CD4-positive, alpha-beta T cell treated with Interleukin-17A for 4 hours (primary cell): ENCODE measurements around the gene INO80D.
"Not testable (repeated sequence)": the region's sequence is repeated elsewhere in the genome, so short reads cannot be mapped to it uniquely, and the experiment has no call there.

ENCODE experiments used
- DNase-seq: peaks from one replicate; pipeline ENCODE4 v3.0.0-alpha.2; 2020; ENCODE audit warnings: mixed read lengths

INO80D gene

DNA sequence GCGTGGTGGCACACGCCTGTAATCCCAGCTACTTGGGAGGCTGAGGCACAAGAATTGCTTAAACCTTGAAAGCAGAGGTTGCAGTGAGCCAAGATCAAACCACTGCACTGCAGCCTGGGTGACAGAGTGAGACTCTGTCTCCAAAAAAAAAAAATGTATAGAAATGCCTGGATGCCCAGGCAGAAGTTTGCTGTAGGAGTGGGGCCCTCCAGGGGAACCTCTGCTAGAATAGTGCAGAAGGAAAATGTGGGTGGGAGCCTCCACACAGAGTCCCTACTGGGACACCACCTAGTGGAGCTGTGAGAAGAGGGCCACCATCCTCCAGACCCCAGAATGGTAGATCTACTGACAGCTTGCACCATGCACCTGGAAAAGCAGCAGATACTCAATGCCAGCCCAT, 70.2 kb downstream of the INO80D start:
- DNase-seq, result not testable (repeated sequence)

DNA sequence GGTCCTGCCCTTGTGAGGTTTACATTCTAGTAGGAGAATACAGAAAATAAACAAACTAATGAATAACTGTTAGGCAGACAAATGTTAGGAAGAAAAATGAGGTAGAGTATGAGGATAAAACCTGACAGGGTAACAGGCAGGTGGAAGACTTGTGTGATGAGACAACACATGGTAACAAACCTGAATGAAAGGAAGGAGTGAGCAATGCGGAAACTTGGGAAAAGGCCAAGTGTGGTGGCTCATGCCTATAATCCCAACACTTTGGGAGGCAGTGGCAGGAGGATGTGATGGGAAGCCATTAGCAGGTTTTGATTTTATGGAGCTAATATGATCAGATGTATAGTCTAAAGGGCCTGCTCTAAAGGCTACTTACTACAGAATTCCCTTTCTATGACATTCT, 74.2 kb downstream of the INO80D start:
- DNase-seq, result no peak

DNA sequence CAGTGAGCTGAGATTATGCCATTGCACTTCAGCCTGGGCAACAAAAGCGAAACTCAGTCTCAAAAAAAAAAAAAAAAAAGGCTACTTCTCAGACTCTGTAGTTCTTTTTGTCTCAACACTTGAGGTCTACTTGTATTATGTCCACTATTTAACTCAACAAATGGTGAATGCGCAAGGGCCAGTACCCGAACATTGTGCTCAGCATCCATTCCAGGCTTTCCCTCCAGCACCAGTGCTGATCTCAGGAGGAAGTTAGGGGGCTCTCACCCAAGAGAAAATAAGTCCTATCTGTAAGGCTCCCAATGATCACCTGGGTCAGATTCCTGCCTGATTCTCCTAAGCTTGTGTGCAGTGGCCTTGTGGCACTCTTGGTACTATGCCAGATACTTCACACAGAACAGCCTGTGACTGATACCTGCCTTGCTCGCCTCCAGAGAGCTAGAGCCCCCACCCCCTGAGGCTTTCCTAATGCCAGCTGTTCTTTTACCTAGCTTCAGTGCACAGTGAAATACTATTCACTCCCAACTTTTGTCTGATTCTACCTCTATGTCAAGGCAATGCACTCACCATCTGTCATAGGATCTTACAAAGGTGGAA, 74.9 kb downstream of the INO80D start:
- DNase-seq, result no peak

DNA sequence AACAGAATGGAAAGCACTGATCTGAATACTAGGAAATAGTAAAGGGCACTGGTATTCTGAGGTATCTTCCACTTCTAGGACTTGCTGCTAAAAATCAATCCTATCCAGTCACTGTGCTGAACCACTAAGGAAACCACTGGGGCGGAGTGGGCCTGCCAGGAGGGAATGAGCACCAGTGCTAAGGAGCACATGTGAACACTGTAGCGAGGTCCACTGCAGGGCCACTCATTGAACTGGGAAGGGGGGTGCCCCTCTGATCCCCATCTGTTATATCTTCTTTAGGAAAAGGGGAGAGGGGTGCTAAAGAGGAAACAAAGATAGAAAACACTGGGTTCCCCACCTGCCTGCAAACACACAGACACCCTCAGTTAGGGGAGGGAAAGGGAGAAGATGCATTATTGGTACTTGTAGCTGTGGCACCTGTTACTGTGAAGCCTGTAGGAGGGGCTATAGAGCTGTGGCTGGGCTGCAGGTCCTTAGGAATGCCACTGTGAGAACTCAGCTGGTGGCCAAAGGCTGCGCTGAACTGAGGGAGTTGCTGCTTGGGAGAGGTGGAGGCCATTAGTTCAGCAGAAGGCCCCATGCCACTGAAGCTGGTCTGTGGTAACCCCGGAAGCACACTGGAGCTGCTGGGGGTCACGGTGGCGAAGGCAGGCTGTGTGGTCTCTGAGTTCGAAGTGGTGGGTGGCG, 81.8 kb downstream of the INO80D start:
- no peak for DNase-seq

DNA sequence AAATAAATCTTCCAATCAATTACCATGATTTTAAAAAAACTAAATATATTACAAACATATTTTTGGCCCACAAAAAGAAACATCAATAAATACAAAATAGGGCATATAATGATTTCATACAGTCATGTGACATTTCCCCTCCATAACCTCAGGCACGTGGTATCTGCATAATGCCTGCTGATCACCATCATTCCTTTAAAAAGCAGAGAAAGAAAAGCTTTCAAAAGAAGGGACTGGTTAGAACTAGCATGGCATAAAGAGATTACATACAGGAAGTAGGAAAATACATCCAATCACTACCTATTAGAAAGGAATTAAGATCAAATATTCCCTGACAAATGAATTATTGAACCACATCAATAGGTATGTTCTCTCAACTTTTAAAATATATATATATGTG, 83.5 kb downstream of the INO80D start:
- DNase-seq, result no peak

DNA sequence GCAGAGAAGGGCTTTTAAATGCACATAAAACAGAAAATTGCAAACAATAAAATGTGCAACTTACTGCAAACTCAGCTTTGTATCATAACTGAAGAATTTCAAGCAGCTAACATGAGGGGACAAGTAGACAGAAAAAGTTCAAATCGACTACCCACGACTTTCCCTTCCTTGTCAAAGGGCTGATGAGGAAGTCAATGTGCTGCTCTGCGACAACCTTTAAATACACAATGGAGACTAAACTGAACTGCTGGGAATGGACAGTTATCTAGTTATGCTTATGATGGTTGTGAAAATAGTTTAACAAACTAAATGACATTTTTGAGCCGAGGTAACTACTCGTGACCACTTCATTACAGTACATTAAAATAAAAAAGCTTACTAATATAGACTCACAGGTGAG, 84.1 kb downstream of the INO80D start:
- no peak for DNase-seq

DNA sequence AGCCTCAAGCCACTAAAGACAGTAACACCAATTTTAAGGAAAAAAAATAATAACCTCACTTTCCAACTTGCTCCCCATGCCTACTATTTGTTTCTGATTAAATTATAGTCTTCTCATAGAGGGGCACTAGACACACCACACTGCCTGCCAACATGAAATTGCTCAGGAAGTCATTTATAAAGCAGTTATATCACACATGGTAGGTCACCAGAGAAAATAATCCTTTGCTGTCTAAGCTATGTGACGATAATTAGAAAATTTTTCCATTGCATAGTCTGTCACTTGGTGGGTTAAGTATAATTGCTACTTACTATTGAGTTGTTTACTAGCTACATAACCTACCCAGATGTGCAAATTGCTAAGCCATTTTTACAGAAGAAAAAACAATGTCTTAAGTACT, 85.2 kb downstream of the INO80D start:
- DNase-seq, result no peak

DNA sequence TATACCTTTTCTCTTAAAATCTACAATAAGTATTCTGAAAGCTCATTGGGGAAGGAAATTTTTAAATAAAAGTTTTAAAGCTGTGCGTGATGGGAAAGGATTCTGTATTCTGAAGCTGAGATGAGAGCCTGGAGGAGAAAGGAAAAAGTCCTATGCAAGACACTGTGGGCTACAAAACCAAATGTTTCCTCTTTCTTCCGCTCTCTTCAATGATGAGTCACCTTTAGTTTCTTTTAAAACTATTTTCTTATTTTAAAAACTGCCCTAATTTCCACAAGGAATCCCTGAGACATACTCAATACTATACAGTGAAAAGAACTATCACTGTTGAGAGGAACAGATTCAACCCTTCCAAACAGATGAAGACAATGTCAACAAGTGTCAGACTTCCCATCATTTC, 87.4 kb downstream of the INO80D start:
- no peak for DNase-seq

DNA sequence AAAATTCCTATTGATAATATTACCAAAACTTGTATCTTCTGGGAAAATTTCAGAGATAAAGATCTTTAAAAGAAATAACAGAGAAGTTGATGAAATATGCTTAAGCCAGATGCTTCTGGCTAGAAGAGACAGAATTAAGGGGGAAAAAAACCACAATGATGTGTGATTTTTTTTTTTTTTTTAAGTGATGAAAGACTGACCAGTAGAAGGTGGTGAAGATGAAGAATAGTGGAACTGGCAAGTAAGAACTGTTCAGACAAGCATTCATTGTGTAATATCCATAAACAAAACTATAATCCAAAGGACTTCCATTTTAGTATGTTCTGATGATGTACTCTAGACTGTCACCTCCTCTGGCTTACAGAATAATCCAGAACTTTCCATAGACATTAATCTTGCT, 89.8 kb downstream of the INO80D start:
- no peak for DNase-seq

DNA sequence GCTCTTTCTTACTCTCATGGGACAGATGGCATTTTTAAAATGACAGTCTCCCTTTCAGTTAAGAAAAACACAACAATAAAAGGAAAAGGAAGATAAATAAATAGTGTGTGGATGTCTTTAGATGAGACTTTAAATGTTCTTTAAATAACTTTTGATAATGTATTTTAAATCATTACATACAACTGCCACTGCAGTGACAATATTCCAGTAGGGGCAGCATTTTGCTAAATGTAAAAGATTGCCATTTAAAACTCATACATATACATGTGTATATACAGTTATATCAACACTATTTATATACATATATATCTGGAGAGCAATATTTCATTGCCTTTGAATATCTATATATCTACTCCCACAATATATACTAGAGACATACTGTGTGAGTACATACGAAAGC, 90.7 kb downstream of the INO80D start:
- DNase-seq, result no peak

DNA sequence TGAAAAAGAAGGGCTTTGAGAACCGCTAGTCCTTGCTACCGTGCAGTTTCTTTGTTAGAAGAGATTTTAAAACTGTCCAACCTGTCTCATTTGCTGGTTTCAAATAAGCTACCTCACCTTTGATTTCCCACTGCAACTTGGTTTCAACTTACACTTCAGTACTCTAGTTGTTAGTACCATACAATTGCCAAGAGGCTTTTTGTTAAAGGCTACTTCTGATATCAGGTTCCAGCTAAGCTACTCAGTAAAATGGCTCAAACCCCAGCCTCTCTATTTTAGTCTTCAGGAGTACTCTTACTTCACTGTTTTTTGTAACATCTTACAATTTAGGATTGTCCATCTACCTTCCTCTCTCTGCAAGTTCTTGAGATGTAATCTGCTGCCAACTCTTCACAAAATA, 91.6 kb downstream of the INO80D start:
- DNase-seq, result no peak

DNA sequence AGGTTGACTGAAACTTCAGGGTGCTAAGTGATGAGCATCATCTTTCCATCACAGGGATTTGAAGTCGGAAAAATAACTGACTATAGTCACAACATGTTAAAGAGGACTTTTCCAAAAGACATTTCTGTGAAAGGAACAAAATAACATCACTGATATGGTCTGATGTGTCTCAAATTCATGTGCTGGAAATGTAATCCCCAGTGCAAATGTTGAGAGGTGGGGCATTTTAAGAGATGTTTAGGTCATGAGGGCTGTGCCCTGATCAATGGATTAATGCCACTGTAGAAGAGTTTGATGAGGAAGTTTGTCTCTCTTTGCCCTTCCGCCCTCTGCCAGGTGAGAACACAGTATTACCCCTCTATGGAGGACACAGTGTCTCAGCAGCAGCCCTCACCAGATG, 95.9 kb downstream of the INO80D start:
- no peak for DNase-seq

DNA sequence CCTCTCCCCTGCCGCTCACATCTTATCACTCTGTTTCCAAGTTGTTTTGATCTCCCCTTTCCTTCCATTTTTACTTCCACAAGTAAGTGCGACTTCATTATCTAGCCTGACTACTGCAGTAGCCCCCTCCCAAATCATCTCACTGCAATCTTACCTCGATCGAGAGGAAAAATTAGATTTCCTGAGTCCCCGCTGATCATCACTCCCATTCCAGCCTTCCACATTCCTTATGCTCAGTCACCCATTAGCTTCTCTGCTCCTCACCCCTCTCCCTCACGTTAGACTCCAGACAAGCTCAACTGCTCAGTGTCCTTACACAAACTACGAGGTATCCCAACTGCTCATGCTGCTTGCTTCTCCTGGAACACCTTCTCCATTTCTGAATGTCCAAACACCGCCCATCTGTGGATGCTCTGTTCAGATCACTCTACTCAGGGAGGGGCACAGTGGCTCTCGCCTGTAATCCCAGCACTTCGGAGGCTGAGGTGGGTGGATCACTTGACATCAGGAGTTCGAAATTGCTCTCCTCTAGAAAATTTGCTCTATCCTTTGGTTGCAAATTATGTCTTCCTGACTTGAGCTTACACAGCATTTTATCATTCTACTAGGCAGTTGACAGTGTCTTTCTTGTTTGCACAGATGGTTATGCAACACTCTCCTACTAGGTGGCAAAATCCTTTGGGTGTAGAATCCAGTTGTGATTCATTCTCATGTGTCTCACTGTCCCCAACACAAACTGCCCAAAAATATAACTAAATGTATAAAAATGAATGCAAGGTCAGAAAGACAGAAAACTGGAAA, 96.5 kb downstream of the INO80D start:
- DNase-seq, result no peak

DNA sequence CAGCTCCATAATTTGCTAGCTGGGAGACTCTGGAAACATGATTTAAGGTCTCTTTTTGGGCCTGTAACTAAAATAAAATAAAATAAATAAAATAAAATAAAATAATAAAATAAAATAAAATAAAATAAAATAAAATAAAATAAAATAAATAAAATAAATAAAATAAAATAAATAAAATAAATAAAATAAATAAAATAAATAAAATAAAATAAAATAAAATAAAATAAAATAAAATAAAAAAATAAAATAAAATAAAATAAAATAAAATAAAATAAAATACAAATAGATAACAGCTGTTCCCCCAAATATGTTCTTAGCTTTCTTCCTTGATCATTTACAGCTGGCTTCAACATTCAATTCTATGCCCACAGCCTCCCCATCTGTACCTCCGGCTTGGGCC, 97.3 kb downstream of the INO80D start:
- DNase-seq, result not testable (repeated sequence)

DNA sequence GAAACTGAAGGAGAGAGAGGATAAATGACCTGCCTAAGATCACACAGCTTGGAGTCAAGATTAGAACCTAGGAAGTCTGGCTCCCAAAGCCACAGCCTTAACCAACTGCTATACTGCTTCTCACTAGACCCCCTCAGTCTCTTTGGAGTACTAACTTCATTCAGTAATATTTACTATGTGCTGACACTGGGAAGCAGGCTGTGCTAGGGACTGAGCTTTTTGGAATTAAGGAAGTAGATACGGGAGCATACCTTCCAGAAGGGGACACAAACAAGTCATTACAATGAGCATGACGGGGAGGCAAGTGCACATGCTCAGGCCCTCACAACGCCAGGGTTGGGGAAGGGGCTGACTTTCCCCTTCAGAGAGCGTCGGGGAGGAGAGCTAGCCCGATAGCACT, 97.7 kb downstream of the INO80D start:
- no peak for DNase-seq

DNA sequence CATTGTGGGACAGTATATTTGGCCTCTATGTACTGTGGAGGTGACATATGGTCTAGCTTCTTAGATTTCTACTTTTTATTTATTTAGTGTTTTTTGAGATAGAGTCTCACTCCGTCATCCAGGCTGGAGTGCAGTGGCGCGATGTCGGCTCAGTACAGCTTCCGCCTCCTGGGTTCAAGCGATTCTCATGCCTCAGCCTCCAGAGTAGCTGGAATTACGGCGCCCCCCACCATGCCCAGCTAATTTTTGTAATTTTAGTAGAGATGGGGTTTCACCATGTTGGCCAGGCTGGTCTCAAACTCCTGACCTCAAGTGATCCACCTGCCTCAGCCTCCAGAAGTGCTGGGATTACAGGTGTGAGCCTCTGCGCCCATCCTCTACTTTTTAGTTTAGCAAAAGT, 99.6 kb downstream of the INO80D start:
- not testable (repeated sequence) for DNase-seq

DNA sequence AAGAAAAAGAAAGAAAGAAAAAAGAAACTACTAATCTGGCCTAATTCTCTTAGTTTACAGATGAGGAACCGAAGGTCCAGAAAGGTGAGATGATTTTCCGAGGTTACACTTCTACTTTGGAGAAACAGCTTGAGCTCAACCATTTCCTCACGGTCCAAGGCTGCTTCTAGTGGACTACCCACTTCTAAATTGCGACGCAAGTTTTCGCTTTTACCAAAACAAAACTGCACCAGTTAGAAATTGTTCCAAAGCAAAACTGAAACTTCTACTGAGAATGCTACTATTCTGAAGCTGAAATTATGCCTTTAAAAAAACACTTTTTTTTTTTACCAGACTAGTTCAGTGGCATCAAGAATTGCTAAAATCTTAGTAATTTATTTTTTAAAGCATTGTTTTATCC, 101.6 kb downstream of the INO80D start:
- no peak for DNase-seq

DNA sequence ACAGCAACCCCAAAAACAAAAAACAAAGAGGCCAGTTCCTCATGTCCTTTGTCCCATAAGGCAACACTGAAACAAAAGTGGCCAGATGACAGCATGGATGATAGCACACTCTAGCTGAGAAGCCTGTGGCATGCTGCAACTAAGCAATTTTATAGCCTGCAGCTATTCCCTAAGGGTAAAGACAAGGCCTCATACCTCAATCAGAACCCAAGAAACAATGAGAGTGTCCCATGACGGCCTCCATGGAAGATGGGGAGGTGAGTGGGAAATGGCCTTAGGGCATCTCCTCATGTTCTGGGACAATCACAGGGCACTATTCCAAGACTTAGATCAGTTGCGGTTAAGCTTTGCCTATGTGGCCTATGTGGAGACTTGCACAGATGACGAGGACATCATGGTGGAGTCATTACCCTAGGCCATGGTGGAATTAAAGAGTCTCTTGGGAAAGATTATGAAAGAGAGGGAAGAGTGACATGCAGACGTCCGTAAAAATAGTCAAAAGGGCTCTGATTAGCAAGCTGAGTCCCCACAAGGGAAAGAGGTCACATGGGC, 103.1 kb downstream of the INO80D start:
- DNase-seq, result no peak

DNA sequence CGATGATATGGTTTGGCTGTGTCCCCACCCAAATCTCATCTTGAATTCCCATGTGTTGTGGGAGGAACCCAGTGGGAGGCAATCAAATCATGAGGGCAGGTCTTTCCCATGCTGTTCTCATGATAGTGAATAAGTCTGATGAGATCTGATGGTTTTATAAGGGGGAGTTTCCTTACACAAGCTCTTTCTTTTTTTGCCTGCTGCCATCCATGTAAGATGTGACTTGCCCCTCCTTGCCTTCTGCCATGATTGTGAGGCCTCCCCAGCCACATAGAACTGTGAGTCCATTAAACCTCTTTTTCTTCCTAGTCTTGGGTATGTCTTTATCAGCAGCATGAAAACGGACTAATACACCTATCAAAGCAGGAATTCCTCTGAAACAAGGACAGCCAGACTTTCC, 107.2 kb downstream of the INO80D start:
- not testable (repeated sequence) for DNase-seq

DNA sequence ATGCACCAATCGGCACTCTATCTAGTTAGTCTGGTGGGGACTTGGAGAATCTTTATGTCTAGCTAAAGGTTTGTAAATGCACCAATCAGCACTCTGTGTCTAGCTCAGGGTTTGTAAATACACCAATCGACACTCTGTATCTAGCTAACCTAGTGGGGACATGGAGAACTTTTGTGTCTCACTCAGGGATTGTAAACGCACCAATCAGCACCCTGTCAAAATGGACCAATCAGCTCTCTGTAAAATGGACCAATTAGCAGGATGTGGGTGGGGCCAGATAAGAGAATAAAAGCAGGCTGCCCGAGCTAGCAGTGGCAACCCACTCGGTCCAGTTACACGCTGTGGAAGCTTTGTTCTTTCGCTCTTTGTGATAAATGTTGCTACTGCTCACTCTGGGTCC, 108.3 kb downstream of the INO80D start:
- DNase-seq, result not testable (repeated sequence)

DNA sequence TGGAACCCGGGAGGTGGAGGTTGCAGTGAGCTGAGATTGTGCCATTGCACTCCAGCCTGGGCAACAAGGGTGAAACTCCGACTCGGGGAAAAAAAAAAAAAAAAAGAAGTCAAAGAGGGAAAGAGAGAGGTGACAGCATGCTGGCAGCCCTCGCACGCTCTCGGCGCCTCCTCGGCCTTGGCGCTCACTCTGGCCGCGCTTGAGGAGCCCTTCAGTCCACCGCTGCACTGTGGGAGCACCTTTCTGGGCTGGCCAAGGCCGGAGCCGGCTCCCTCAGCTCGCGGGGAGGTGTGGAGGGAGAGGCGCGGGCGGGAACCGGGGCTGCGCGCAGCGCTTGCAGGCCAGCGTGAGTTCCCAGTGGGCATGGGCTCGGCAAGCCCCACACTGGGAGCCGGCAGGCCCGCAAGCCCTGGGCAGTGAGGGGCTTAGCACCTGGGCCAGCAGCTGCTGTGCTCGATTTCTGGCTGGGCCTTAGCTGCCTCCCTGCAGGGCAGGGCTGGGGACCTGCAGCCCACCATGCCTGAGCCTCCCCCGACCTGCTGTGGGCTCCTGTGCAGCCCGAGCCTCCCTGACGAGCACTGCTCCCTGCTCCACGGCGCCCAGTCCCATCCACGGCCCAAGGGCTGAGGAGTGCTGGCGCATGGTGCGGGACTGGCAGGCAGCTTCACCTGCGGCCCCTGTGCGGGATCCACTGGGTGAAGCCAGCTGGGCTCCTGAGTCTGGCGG, 108.9 kb downstream of the INO80D start:
- DNase-seq, result not testable (repeated sequence)

DNA sequence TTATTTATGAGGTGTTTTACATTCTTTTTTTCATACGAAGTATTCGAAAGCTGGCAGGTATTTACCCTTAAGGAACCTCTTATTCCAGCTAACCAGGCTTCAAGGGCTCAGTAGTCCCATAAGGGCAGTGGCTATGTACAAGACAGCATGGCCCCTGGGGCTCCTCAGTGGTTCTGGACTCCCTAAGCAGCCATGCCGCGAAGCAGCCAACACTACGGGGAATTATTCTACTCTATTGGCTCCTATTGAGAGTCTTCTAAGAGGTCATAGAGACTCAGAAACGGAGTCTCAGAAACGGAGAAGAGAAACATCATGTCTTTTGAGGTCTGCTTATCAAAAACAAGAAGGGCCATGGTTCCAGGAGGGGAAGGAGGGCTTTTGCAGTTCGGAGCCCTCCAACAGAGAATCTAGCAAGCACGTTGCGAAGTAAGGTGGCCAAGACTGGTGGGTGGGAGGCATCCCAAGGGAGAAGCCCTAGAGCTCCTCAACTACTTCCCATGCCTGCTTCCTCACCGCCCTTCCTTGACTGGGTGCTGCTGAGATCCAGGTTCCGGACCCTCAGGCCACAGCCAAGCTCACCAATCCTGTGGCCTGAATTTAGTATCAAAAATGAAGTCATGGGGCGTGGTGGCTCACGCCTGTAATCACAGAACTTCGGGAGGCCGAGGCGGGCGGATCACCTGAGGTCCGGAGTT, 109.7 kb downstream of the INO80D start:
- DNase-seq, result no peak
